Loucy (cell line): ENCODE results near the gene MED10.

Experiments used
- EZH2phosphoT487 ChIP-seq: fragments of 200-600 bp; IDR thresholded peaks from 2 replicates; pipeline ENCODE4 v1.6.1; 2018; ENCODE audit warnings: antibody characterized with exemption, mild to moderate bottlenecking, moderate library complexity, borderline replicate concordance
- TF ChIP-seq, protein P1 (sequence below): fragments of 200-600 bp; sonication (generic); conservative IDR thresholded peaks from 2 replicates; pipeline ENCODE4 v1.5.1; 2014; ENCODE audit warnings: mild to moderate bottlenecking, antibody characterized with exemption, low read length

DNA sequence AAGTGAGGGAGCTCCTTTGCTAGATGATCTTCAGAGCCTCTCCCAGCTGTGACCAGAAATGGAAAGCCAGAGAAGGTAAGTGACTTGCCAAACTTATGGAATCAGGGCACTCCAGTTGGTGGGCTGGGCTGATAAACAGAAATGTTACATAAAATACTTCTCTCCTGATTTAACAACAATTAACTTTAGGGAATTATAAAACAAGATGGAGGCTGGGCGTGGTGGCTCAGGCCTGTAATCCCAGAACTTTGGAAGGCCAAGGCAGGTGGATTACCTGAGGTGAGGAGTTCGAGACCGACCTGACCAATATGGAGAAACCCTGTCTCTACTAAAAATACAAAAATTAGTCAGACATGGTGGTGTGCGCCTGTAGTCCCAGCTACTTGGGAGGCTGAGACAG, 899 bp upstream of the MED10 start:
- TF ChIP-seq, protein P1, sequence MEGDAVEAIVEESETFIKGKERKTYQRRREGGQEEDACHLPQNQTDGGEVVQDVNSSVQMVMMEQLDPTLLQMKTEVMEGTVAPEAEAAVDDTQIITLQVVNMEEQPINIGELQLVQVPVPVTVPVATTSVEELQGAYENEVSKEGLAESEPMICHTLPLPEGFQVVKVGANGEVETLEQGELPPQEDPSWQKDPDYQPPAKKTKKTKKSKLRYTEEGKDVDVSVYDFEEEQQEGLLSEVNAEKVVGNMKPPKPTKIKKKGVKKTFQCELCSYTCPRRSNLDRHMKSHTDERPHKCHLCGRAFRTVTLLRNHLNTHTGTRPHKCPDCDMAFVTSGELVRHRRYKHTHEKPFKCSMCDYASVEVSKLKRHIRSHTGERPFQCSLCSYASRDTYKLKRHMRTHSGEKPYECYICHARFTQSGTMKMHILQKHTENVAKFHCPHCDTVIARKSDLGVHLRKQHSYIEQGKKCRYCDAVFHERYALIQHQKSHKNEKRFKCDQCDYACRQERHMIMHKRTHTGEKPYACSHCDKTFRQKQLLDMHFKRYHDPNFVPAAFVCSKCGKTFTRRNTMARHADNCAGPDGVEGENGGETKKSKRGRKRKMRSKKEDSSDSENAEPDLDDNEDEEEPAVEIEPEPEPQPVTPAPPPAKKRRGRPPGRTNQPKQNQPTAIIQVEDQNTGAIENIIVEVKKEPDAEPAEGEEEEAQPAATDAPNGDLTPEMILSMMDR: no peak
- TF ChIP-seq EZH2phosphoT487: no peak
